Esophagus squamous epithelium (tissue), 4 donors: Measurements from ENCODE around the gene HMCN1.

Experiments used
- CTCF ChIP-seq, 6 experiments: fragments of 450-650 bp in 4 of 6; fragments of 200-600 bp in 2 of 6; sonication (generic) in 2 of 6; IDR thresholded peaks; one replicate each; pipeline ENCODE4 v1.5.1; 2016 to 2019; ENCODE audit warnings: antibody characterized with exemption in 6 of 6, mild to moderate bottlenecking in 4 of 6, moderate library complexity in 4 of 6
- POLR2A ChIP-seq, 4 donors: fragments of 450-650 bp; IDR thresholded peaks; one replicate each; pipeline ENCODE4 v1.6.1; 2017; ENCODE audit warnings: antibody characterized with exemption in 4 of 4, mild to moderate bottlenecking in 4 of 4, moderate library complexity in 3 of 4

- TF ChIP-seq CTCF (IDR thresholded peaks at IDR 0.05) = no peak
- no peak for TF ChIP-seq POLR2A (IDR thresholded peaks at IDR 0.05)
These were observed 433.0 kb downstream of the HMCN1 start for GRCh38 chr1:186167096-186167668.
